HG03469 (cell line): ENCODE measurements around the gene PRSS27.

Experiments
- ATAC-seq: cut with Tn5 transposase; IDR thresholded peaks from one replicate; pipeline ENCODE4 v1.9.1; 2021; ENCODE audit warnings: mild to moderate bottlenecking, moderate library complexity, moderate number of reproducible peaks; ENCODE audit not compliant: unreplicated experiment

The PRSS27 gene

DNA sequence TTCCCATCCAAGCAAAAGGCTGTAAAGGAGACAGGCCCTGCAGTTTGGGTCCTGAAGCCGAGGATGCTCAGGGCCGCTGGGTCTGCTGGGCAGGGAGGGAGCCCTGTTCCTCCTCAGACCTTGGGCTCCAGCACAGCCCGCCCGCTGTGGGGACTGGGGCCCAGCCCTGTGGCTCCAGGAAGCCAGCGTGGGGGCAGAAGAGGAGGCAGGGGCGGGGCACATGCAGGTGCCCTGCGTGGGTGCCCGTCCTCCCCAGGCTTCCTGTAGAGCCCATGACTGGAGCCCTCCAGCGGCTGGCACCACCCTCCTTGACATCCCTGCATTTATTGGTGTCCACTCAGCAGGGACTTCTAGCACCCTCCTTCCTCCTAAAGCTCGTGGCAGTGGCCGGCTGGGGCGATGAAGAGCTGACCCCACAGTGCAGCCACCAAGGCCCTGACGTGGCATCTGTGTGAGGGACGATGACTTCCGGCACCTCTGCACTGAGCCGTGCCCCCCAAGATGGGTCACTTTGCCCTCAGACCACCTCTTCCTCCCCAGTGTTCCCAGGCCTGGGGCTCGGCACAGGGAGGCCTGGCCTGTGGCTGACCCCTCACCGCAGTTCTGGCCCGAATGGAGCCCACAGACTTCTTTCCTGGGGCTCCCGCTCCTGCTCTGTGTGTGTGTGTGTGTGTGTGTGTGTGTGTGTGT is 9.9 kb downstream of the PRSS27 start:
- ATAC-seq: no peak

DNA sequence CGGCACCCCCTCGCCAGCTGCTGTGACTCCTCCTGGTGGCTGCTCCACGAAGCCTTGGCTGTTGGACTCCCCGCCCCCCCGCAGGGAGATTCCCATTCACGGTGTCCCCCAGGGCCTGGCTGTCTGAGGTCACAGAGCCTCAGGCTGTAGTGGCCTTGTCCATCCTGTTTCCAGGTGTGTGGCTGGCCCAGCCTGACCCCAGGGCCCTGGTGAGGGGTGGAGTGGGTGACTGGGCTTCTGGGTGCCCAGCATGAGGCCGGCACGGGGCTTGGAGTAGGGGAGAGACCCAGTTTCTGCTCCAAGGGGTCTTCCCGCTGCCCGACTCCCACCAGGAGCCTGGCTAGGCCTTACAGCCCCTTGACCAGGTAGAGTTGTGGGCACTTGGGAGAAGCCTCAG is 10.4 kb downstream of the PRSS27 start:
- no peak for ATAC-seq

DNA sequence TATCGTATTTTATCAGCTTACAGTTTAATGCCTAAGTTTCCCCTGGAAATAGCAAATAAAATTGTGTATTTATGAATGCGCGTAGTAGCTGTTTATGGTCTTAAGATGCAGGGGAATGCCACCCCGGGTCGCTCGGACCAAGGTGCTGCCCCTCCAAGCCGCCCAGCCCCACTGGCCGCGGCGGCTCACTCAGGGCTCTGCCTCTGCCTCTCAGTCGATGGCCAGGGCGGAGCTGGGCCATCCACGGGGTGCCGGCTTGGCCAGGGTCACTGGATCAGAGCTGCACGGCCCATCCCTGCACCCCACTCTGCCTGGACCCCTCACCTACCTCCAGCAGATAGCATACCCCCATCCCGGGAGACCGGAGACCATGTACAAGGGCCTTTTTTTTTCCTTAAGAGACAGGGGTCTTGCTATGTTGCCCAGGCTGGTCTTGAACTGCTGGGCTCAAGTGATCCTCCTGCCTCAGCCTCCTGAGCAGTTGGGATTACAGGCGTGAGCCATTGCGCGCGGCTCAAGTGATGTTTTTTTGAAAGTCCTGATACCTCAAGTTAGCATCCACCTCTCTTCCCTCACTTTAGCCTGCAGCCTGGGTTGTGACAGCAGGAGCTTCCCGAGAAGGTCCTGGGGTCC is 11.0 kb downstream of the PRSS27 start:
- no peak for ATAC-seq

DNA sequence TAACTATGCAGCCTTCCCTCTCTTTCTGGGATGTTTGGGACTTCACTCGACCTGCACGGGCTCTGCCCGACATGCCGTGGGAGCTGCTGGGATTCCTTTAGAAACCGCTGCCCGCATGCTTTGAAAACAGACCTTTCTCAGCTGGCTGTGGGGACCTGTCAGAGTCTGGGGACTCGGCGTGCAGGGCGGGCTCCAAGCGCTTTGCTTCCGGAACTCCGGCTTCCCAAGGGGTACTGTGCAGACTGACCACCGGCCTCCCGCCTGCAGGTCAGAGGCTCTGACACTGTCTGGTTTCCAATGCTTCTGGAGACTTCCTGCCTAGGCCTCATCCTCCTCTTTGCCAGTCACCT is 11.8 kb downstream of the PRSS27 start:
- no peak for ATAC-seq

DNA sequence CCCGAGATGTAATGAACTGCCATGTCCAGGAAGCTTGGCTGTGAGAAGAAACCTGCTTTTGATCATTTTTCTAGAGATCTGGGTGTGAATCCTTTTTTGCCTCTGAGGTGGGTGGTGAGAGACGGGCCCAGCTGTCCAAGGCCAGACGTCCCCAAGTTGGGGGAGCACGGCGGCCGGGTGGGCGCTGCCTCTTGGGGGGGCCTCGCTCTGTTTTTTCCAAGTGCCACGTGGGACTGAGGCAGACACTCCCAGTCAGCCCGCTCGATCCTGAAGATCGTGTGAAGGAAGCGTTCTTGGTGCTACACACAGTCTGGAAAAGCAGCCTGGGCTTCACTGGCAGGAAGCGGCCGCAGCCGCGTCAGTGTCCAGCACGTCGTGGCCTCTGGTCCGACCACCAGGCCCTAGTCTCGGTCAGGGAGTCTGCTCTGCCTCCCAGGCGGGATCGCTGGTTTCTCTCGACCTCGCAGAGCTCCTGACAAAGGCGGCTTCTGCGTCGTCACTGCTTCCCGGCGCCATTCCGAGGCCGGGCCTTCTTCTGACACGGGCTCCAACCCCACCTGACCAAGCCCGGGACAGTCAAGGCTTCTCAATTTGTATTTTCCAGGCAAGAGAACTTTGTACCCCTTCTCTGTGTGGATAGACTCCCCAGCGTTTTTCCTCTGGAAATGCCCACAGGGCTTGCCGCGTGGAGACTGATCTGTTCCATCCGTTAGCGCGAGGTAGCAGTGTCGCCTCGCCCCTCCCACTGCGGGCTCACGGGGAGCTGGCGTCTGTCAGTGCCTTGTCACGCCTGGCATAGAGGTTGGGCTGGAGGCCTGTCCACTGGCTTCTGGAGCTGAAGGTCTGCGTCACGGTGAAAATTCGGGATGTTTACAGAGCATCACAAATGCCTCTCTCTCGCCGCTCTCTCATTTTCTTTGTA is 12.4 kb downstream of the PRSS27 start:
- ATAC-seq: no peak

DNA sequence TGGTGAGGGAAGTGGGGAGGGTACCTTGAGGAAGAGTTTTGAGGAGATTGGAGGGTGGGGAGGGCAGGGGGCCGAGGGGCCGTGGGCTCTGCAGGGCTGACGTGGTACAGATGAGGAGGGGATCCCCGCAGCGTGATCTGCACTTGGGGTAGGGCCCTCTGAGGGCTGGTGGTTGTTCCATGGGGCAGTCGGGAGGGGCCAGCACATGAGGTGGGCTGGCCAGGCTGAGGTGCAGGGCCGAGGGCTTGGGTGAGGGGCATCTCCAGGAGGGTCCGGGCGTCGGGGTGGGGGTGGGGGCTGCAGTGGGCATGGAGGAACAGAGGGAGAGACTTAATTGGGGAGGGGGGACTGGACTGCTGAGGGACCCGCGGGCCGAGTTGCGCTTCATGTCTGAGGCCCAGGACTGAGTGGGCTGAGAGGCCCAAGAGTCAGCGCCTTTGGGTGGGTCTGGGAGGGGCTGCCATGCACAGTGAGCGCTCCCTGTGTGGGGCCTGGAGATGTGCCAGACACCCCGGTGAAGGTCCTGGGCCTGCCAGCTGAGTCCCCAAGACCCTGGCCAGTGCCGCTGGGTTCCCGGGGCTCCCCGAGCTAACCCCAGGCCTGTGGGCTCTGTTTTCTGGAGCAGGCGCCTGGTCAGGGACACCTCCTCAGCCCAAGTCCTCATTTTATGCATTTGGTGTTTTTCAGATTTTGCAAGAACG is 13.3 kb downstream of the PRSS27 start:
- ATAC-seq: no peak

DNA sequence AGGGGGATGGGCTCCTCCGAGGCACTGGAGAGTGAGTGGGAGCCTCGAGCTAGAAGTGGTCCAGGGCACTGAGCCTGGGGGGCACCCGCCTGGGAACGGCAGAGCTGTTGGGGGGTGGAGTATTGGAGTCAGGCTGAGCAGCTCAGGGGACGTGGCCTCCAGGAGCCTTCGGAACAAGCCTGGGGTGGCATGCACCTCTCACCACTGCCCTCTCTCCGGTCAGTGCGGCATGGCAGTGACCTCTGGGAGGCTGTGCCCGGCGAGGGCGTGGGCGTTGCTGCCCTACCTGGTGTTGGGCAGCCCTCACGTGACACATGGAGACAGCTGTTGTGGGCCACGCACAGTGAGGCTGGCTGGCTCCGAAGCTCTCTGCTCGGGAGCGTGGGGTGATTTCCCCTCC is 13.9 kb downstream of the PRSS27 start:
- ATAC-seq: no peak

DNA sequence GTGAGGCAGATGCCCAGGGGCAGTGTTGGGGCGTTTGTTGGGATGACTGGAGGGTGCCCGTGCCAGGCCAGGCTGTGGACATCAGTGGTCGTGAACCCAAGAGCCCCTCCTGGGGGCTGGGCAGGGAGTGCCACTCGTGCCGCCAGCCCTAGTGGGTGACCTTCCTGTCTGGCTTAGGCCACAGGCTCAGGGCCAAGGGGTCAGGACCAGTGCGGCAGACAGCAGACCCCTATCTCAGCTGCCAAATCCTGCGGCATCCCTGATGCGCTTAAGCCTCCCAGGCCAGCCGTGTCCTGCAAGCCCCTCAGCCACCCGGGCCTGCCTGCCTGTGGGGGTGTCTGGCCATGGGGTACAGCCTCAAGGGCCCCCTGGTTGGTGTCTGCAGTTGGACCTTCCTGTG is 14.7 kb downstream of the PRSS27 start:
- no peak for ATAC-seq

DNA sequence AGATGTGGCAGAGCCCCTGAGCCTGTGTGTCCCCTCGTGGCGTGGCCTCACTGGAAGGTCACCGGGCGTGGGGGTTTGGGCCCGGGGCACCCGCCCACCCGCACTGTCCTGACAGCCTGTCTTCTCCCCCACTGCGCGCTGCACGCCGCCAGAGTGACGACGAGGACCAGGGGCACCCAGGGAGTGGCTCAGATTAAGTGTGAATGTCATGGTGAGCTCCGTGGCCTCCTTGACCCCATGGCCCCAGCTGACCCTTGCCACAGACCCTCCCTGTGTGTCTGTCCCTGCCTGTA is 15.1 kb downstream of the PRSS27 start:
- ATAC-seq: no peak

DNA sequence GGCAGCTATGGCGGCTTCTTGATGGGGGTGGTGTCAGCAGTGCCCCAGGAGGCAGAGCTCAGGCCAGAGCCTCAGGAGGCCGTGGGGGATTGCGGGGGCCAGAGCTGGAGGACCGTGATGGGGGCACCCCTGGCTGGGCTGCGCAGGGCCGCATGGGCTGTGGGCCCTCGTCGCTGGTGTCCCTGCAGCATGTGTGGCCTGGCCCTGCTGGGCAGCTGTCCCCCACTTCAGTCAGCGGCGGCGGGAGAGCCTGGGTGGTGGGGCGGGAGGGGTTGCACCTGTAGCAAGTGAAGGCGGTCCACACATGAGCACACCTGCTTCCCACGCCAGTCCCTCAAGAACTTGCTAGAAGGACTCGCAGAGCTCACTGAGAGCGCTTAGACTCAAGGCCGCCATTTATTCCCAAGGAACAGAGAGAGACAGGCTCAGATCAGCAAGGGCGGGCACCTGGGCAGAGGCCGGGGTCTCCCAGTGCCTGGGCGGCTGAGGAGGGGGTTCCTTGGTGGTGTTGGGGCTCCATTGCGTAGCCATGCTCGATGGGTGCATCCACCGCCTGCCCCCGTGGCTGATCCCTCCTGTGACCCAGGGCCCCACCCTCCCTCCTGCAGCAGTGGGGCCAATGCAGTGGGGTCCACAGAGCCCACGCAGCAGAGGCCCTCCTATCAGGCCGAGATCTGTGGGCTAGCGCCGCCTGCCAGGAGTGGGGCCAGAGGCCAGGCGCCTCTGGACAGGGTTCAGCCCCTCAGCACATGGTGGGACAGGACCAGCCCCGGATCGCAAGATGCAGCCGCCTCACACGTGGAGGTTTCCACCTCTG is 15.7 kb downstream of the PRSS27 start:
- ATAC-seq: no peak

DNA sequence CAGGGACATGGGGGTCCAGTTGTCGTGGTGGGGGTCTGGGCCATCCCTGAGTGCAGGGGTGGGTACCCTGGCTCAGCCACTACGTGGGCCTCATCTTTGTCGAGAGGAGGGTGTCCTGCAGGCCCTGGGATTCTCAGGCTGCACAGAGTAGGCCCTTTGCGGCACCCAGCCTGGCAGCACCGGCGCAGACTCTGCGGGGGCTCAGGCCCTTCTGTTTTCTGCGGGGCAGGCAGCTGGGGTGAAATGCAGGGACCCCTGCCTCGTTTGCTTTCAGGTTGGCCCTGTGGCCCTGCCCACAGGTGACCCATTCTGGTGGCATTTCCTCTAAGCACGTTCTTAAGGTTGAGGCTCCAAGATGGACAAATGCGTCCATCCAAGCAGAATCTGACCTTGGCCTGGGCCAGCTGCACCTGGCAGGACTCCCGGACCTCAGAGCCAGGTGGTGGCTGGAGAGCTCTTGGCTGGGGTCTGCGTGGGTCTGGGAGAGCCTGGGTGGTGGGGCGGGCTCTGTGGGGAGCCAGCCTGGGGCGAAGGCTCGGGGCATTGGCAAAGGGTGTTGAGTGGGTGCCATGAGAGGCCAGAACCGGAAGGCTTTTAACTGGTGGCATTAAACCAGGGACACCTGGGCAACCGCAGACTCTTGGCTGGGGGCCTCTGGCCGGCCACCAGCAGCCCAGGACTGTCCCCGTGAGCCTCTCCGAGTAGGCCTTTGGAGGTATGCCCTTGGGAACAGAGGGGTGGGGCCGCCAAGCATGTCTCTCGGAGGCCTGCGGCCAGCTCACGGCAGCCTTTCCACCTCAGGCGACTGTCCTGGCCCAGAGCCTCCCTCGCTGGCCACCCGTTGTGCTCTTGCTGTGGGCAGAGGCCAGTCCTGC is 16.9 kb downstream of the PRSS27 start:
- ATAC-seq: no peak

DNA sequence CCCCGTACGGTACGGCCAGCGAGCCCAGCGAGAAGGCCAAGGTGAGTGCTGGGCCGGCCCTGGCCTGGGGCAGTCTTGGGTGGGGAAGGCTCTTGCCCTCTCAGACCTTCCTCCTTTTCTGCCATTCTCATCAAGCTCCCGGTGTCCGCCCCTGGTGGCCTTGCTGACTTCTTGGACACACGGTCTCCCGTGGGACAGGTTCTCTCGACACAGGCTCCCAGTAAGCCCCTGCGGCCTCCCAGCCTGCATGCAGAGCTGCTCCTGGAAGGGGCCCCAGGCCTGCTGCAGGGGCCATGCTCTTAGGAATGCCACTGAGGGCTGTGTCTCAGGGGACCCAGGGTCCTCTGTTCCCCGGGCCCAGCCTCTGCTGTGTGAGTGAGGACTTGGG is 17.6 kb downstream of the PRSS27 start:
- no peak for ATAC-seq

DNA sequence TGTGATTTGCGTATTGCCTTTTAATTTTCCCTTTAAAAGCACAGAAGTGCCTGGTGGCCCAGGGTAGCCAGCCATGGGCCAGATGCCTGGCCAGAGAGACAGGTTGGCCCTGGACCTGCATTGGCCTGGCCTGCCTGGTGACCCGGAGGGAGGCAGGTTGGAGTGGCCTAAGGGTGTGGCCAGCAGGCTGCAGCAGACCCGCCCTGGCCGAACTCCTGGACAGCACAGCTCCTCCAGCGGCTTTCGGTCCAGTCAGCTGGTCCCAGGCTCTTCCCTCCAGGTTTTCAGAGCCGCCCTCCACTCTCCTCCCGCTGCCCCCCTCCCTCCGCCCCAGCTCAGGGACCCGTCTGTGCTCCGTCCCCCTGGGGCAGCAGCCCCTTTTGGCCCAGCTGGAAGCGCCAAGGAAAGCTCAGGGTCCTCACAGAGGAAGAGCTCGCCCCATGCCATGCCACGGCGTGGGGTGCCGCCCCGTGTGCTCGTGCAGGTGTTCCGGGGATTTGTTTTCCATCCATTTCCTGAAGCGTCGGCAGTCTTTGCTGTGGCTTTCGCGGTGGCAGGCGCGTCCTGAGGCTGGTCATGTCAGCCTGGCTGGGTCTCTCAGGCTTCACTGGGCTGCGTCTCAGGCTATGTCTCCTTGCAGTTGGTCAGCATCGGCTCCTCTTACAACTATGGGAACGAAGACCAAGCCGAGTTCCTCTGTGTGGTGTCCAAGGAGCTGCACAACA is 18.1 kb downstream of the PRSS27 start:
- ATAC-seq: no peak

DNA sequence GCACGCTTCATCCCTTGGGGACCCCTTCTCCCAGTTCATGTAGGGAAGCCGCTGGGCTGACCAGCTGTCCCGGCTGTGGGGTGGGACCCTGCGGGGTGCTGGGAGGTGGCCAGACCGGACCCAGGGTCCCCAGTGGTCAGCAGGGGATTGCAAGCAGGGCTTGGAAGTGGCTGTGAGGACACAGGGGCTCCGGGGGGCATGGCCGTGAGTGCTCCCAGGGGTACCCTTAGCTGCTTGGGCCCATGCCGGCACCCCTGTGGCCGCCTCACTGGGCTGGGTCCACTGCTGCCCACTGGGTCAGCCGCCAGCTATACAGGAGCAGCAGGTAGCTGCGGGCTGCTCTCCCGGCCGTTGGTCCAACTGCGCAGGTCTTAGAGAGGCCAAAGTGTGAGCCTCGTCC is 18.8 kb downstream of the PRSS27 start:
- ATAC-seq: no peak

DNA sequence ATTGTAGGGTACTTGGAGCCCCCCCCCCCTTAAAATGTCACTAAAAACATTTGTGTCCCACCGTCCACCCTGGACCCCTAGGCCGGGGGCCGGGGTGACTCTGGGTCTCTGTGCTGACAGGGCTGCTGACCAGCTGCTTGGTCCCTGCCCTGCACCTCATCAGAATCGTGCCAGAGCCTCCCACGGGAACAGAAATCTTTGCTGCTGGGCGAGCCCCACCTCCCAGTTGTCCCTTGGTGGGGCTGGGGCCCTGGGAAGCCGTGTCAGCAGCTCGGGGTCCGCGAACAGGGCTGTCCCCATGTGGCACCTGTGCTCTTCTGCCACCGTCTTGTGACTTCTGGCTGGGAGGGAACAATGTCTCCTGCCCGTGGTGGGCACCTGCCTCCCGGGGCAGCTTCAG is 19.2 kb downstream of the PRSS27 start:
- no peak for ATAC-seq

DNA sequence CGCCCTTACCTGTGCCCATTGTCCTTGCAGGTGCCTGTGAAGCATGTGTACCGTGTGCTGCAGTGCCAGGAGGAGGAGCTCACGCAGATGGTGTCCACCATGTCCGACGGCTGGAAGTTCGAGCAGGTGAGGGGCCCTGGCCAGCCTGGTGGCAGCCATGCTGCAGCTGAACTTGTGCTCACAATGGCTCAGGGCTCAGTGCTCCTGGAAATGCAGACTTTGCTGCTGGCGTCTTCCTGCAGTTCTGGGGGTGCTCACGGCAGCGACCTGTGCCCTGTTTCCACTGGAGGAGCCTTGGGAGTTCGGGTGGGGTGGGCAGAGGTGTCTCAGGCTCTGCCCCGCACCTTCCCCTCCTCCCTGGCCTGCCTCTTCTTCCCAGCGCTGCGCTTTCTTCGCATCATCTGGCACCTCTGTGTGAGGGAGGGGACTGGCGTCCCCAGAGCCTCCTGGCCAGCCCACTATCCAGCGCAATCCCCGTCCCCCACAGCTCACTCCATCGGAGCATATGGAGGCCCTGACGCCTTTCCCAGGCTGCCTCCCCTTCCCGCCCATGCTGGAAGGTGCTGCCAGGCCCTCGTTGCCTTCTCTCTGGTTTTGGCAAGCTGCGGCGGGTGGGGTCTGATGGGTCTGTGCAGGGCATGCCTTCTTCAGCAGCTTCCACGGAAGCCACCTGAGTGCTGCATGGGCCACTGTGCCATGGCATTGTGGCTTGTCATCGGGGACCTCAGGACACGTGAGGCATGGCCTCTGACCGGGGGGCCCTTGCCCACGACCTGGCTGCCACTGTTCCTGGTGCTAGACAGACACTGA is 20.0 kb downstream of the PRSS27 start:
- ATAC-seq: no peak

DNA sequence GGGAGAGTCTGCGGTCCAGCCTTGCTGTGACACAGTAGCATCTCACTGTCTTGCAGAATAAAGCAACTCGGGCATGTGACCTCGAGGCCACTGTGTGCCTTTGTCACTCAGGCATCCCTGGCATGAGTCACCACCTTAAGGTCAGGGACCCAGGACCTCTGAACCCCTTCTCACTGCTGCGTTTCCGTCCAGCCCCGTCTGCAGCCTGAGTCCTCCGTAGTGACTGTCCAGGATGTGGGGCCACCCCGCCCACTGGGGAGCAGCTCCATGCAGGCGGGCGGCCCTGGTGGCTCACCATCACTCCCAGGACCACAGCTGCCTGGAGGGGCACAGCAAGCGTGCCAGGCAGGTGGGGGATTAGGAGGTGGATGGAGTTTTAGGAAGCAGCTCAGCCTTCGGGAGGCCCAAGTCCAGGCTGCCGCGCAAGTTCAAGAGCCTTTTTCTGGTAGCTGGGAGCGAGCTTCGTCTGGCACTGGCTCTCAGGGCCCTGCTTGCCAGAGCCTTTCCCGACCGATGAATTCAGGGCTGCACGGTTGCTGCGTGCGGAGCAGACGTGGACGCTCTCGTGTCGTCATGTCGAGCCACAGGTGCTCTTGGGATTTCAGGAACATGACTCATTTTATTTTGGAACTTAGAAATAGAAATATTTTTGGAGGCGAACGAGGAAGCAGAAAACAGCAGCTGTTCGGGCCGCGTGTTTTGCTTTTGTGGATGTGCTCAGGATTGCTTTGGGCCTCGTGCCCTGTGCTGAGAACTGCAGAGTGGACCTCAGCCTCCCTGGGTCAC is 20.9 kb downstream of the PRSS27 start:
- no peak for ATAC-seq
